NT2/D1 (cell line): ENCODE measurements around the gene OAS1.

ENCODE experiments used
- YY1 ChIP-seq: IDR thresholded peaks from 2 replicates; pipeline ENCODE4 v1.6.1; 2011; ENCODE audit not compliant: insufficient read length, insufficient read depth
- ZNF274 ChIP-seq: IDR thresholded peaks from 2 replicates; pipeline ENCODE4 v1.6.1; 2011; ENCODE audit warnings: mild to moderate bottlenecking, low read depth, low read length

DNA sequence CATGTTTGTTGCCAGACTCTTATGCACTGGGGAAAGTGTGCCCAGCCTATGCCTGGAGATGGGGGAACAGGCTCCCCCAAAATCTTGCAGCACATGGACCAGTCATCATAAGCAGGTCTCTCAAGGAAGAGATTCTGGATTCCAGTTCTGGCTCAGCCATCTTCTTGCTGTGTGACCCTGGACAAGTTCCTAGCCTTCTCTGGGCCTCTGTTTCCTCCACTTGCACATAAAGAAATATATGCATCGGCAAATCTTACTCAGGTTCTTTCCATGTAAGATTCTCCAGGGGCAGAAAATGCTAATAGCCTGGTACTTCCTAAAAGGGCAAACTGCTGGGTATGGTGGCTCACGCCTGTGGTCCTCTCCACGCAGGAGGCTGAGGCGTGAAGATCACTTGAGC, 38.8 kb downstream of the OAS1 start:
- TF ChIP-seq YY1 (no peak), ZNF274 (no peak)
